HS-27A (cell line): Measurements from ENCODE around the gene PARP8.
"Not testable (repeated sequence)": the region's sequence is repeated elsewhere in the genome, so short reads cannot be mapped to it uniquely, and the experiment has no call there.

Source experiments
- DNase-seq: peaks from one replicate; pipeline ENCODE4 v3.0.0-alpha.2; 2012; ENCODE audit warnings: low read depth, missing footprints

Gene PARP8, protein sequence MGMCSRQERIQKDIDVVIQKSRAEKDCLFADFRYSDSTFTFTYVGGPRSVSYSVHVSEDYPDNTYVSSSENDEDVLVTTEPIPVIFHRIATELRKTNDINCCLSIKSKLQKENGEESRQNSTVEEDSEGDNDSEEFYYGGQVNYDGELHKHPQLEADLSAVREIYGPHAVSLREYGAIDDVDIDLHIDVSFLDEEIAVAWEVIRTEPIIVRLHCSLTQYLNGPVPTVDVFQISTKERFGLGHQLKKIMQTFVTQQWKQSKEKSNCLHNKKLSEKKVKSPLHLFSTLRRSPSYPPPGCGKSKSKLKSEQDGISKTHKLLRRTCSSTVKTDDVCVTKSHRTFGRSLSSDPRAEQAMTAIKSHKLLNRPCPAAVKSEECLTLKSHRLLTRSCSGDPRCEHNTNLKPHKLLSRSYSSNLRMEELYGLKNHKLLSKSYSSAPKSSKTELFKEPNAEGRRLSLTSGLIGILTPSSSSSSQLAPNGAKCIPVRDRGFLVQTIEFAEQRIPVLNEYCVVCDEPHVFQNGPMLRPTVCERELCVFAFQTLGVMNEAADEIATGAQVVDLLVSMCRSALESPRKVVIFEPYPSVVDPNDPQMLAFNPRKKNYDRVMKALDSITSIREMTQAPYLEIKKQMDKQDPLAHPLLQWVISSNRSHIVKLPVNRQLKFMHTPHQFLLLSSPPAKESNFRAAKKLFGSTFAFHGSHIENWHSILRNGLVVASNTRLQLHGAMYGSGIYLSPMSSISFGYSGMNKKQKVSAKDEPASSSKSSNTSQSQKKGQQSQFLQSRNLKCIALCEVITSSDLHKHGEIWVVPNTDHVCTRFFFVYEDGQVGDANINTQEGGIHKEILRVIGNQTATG

DNA sequence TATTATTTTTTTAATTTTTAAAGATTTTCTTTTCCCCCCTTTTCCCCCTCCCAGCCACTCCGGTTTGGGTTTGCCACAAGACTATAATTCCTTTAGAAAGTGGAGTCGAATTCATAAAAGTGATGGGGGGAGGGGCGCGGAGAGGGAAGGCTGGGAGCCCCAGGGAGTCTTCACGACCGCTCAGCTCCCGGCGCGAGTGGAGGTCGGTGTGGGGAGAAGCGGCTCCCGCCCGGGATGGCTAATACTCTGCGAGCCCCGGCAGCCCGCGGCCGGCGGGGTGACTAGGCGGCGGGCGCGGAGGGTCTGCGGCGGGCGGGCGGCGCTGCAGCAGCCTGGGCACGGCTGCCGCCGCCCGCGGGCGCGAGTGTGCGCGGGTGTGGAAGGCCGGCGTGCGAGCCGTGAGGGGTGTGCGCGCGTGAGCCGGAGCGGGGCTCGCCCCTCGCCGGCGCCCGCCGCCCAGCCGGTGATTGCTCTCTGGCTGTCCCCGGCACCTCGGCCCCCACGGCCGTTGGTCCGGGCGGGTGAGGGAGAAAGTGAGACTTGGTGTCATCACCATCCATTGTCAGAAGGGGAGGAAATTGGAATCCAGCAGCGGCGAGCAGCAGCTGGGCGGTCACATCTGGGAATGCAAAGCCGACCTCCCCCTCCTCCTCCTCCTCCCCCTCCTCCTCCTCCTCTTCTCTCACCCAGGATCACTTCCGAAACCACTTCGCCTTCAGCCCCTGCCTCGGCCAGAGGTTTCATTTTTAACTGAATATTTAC is at the start of gene PARP8:
Gene PARP8, plus strand, starts transcription at position 377 of the 762 bp plus-strand sequence. CDS start 459 bp downstream, outside the sequence.
- no peak for DNase-seq

DNA sequence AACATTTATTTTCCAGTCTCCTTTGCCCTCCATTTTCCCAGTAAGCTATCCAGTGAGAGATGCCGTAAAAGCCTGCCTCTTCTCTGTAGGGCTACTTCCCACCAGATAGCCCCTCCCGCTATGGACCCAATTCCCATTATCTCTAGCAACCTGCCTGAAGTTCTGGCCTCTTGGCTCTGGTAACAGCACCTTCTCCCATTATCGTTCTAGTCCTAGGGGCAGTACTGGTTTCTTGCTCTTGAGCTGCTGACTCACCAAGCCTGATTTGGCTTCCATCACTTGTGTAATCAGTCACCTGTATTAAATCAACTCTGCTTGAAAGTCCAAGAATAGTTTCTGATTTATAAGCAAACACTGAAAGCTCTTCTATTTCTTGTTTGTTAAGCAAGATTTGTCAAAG is 42.8 kb upstream of the PARP8 start:
- DNase-seq = no peak

DNA sequence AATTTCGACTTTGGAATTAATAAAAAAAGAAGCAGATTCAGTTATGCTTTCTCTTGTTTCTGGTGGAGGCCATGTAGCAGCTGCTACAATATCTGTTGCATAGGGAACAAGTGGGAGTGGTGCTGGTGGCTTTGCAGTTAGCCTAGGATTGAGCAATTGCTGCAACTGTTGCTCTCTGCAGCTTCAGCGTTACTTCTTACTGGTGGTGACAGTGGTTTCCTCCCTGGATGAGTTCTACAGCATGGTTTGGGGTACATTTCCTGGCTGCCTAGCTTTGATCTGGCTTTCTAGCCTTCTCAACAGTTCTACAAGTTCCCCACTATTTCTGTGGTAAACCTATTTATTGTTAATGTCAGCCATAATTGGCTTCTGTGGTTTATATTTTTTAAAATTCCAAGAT is 31.6 kb upstream of the PARP8 start:
- not testable (repeated sequence) for DNase-seq

DNA sequence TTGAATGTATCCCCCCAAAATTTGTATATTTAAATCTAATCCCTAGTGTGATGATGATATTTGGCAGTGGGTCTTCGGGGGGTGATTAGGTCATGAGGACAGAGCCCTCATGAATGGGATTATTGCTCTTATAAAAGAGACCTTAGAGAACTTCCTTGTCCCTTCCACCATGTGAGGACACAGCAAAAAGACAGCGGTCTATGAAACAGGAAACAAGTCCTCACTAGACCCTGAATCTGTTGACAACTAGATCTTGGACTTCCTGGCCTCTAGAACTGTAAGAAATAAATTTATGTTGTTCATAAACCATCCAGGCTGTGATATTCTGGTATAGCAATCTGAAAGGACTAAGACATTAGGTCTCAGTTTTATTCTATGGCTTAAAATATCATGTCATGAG is 28.9 kb upstream of the PARP8 start:
- not testable (repeated sequence) for DNase-seq

DNA sequence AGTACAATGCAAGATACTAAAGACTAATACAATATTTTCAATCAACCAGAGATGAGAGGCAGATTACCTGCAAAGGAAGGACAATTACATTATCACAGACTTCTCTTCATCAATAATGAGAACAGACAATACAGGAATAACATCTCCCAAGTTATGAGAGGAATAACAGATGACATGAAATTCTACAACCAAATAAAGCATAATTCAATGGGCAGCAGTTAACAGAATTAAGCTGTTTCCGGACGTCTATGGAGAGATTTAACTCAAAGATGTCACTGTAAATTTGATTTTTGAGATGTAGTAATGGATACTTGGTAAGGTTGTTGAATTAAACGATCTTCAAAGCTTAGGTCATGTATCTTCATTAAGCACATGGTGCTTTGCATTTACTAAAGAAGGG is 19.8 kb upstream of the PARP8 start:
- DNase-seq = no peak

DNA sequence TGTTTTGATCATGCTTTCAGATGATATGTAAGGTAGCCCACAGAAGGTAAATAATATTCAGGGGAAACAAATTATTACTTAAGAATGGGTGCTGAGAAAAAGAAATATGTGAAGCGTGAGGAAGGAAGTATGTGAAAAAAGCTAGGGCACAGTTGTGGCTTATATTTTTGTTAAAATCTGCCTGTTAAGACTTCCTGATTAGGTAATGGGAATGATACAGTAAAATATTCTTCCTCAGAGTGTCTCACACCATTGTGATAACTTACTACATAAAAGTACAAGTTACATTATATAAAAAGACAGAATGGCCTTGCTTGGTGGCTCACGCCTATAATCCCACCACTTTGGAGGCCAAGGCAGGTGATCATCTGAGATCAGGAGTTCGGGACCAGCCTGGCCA is 18.7 kb upstream of the PARP8 start:
- no peak for DNase-seq

DNA sequence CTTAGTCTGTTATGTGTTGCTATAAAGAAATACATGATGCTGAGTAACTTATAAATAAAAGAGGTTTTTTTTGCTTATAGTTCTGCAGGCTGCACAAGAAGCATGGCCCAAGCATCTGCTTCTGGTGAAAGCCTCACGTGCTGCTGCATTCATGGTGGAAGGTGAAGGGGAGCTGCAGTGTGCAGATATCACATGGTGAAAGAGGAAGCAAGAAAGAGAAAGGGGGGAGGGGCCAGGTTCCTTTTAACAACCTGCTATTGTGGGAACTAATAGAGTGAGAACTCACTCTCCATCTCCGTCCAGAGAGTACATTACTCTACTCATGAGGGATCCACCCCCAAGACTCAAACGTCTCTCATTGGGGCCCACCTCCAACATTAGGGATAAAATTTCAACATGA is 12.5 kb upstream of the PARP8 start:
- no peak for DNase-seq

DNA sequence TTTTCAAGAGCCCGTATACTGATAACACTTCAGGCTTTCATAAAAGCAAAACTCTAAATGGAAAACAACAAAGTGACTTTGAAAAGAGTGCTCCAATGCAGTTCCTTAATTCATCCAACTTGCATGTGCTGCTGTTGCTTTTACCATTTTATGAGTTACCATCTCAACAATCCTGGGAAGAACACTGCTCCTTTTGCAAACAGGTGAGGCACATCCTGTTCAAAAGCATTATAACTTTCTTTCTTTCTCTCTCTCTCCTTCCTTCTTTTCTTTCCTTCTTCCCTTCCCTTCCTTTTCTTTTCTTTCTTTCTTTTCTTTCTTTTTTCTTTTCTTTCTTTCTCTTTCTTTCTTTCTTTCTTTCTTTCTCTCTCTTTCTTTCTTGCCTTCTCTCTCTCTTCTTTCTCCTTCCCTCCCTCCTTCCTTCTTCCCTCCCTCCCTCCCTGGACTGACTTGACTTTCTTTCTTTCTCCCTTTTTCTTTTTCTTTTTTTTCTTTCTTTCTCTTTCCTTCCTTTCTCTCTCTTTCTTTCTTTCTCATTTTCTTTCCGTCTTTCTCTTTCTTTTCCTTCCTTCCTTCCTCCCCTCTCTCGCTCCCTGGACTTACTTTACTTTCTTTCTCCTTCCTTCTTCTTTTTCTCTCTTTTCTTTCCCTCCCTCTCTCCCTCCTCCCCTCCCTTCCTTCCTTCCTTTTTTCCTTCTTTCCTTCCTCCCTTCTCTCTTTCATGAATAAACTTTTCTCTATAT is 11.2 kb upstream of the PARP8 start:
- DNase-seq = no peak

DNA sequence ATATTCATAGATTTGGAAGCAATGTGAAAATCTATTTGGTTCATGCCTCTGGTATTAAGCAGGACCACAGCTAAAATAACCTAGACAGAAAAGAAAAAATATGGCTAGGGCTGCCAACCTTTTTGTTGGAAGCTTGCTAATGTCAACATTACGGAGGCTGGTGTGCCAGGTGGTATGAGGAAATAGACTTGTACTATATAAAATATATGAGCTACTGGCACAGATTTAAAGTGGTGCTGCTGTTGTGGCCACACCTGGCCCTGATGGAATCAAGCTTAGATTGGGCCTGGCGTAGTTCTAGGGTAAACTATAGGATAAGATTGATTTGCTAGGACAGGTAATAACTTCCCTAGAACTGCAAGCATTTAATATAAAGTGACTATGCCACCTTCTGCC is 10.6 kb upstream of the PARP8 start:
- no peak for DNase-seq

DNA sequence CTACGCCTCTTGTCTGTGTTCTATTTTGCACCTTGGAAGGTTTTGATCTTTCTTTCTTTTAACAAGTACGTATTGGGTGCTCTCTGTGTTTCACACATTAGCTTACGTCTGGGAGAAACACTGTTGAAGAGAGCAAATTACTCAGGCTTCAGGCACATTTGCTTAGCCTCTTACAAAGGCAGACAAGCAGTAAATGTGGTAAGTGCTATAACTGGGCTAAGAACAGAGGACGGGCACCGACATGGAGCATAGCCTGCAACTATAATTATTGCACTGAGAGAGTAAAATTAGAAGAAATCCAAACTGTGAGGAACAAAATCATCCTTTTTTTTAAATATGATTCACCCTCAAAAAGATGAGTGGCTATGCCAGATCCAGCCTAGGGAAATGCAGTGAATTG is 9.4 kb upstream of the PARP8 start:
- DNase-seq = no peak

DNA sequence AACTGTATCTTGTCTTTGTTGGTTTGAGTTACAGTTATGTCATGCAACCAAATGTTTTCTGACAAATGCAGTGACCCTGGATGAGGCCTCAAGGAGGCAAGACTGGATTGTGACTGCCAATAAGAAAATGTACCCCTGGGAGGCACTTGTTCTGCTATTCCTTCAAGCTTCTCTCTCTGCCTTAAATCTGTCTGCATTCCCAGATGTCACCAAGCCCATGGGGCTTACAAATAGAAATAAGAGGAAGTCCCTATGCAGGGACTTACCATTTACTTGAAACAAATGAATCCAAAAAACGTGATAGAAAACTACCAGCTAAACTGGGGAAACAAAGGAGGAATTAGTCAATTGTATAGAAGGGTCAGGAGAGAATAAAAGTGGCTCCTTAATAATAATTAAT is 8.2 kb upstream of the PARP8 start:
- no peak for DNase-seq

DNA sequence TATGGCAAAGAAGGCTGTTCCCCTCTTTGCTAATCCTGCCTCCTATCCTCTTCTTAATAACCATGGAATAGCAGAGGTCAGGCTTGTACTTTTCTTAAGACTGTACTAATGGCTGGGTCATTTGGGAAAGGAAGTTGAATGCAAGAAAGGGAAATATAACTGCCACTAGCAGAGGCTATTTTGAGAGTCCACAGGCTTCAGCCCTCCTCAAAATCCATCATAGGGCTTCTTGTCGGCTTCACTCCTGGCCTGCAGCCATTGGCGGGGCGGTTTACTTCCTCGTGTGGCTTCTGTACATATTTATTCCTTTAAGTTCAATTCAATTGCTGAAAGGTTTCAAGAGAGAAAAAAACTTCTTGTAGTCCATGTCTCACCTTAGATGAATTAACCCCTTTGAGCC is 2.8 kb upstream of the PARP8 start:
- no peak for DNase-seq

DNA sequence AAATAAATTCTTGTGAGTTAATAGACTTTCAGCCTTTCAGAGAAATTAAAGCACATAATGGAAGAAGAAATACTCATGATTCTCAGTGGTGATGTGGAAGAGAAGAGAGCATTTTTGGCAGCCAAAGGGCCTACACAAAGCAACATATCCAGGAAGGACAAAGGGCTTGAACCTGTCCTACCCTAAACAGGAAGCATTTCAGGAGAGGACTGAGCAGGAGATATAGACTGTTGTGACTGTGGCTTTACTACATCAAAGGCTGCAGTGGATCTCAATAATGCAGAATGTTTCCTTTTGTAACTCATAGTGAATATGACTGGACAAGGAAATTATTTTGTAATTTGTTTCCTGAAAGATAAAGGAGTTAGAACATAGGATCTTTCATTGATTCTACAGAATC is 1.3 kb upstream of the PARP8 start:
- DNase-seq = no peak

DNA sequence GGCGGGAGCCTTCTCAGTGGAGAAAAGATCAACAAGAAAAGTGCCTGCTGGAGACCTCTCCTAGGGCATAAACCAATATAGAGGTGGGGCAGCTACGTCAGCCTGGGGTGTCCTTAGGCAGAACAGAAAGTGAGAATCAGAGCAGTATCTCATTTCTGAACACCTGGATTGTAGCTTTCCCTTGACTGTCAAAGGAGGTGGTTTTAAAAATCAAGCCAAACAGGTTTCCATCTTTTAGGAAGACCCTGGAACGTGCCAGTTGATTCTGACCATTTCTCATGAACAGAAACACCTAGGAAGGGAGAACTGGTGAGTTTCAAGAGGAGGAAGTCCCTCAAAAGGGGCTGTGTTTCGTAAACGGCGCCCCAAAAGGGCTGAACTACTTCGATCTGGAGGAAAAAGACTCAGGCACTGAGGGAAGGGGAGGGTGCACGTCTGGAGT is 655 bp upstream of the PARP8 start:
- DNase-seq = not testable (repeated sequence)

DNA sequence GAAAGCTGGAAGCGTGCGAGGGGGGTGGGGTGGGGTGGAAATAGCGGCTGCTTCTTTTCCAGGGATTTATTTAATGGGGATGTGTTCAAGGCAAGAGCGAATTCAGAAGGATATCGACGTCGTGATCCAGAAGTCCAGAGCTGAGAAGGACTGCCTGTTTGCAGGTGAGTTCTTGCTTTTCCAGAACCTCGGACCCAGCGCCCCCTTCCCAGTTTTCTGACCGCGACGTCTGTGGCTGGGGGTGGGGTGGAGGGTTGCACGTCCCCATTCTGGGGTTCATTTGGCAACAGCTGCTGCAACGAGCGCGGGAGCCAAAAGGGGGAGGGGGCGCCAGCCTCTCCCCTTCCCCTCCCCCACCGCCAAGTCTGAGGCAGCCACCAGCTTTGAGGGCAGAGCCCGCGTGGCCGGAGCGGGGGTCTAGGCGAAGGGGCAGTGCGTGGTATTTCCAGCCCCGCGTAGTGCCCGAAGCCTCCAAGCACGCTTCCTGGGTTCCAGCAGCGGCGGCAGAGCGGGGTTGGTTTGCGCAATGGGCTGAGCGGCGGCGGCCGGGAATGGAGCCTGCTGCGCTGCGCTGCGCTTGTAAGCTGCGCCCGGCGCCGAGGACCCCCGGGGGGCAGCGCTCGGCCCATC is 701 bp downstream of the PARP8 start:
- no peak for DNase-seq

DNA sequence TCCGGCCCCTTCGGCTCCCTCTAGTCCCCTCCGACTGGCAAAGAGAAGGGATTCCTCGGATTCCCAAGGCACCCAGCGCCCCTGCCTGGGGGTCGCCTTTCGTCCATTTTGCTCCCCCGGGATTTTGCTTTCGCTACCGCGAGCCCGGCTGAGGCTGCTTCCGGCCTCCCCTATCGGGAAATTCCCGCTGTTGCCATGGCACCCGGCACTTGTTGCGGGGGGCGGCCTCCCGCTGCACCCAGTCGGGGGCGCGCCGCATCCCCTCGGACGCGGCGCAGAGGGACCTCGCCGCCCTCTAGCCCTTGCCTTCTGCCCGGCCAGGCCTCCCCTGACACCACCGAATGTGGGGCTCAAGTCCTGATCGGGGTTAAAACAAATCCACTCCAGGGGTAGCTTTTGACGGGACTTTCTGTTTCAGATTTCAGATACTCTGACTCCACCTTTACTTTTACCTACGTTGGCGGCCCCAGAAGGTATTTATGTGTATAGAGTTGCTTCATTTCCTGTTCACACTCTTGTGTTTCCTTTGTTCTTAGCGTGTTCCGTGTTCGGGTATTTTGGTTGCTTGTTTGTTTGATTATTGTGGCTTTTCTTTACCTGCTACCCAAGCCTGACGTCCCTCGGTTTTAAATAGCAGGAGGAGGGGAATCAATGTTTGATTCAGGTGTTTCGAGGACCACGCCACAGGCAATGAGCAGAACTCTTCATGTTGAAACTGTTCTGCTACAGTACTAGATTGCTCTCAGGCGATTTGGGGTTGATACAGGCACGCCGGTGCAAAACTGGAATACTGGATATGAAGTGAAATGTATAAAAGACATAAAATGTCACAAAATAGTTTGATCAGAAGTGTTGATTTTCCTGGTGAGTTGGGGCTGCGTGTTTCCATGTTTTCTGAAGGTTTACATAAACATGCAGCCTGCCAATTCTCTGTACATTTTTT is 1.5 kb downstream of the PARP8 start:
- no peak for DNase-seq

DNA sequence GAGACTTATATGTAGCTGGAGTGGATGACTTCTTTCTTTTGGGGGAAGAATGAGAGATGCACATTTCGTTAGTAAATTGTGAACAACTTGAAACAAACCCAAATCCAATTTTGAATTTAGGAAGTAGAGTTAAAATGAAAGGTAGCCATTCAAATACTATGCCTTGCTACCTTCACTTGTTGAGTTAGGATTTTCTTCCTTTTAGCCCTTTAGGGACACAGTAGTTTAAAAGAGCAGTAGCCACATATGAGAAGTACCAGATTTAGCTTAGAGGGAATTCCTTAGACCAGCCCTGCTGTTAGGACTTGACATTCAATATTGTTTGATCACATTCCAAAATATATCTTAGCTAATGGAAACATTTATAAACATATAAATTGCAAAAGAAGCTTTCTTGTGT is 2.2 kb downstream of the PARP8 start:
- DNase-seq = not testable (repeated sequence)

DNA sequence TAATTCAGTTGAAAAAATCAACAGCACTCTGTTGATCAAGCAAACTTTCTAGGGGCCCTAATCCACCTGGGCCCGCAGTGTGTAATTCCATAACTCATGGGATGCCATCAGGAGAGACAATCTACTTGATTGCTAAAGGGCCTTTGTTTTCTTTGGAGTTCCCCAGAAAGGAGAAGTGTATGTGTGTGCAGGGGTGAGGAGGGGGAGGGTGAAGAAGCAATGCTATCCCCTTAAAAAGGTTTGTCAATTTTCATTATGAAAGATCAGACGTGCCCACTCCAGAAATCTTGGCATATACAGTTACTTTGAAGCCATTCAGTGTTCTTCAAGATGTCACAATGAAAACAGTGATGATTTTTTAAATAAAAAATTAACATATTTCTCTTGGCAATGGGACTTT is 6.2 kb downstream of the PARP8 start:
- no peak for DNase-seq

DNA sequence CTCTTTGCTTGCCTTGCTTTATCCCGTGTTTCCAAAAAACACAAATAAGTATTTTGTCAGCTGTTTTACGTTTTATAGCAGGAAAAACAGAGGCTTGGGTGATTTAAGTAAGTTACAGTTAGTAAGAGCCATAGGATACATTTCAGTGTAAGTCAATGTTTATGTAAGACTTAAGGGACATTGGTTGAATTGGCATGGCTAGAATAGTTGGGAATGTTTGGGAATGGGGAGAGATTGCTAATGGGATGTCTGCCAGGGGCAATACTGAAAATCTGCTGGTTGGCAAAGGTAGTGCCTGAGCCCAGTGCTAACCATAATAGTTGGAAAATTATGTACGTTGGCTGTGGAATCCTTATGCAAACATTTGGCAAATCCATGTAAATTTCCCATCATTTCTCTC is 7.0 kb downstream of the PARP8 start:
- not testable (repeated sequence) for DNase-seq

DNA sequence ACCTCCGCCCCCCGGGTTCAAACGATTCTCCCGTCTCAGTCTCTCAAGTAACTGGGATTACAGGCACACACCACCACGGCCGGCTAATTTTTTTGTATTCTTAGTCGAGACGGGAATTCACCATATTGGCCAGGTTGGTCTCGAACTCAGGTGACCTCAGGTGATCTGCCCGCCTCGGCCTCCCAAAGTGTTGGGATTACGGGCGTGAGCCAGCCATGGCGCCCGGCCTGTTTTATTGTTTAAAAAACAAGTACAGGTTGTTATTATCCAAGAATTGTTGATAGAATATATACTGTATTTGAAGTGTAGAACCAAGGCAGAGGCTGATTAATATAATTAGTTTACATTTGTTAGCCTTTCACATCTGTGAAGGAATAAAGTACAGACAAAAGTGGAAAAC is 8.9 kb downstream of the PARP8 start:
- no peak for DNase-seq
